ENCODE measurements around the gene JPH2.

The JPH2 gene

DNA sequence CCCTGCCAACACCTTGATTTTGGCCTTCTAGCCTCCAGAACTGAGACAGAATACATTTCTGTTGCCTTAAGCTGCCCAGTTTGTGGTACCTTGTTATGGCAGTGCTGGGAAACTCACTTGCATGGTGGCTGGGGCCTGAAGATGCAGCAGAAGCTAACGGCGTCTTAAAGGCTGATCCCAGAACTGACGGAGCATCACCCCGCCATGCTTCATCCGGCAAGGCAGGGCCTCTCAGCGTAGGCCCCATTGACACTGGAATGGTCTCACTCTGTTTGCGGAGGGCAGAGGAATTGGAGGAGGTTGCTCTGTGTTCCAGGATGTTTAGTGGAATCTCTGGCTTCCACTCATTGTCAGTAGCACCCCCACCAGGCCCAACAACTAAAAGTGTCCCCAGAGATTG lies 102.1 kb downstream of the JPH2 start:
- Histone ChIP-seq H3K4me3 (ENCODE audit: low read length in 2 of 2) (no peak overlapping the region), H3K4me1 (ENCODE audit: control insufficient read depth, insufficient read depth, low read length) (peaks cover 21% of the 10 kb centered on the region), H3K9me3 (ENCODE audit: control insufficient read depth in 2 of 2, low read length in 2 of 2) (no peaks in the 10 kb centered on the region), H3K9ac (ENCODE audit: low read length in 2 of 2) (no peak overlapping the region), H3K27ac (ENCODE audit: low read length) (no peak overlapping the region), H3K36me3 (ENCODE audit: control insufficient read depth in 2 of 2, insufficient read depth in 2 of 2, low read length in 2 of 2) (no peaks in the 10 kb centered on the region), H3K27me3 (ENCODE audit: control insufficient read depth in 1 of 2, insufficient read depth in 2 of 2, low read length in 2 of 2) (no peaks in the 10 kb centered on the region)

DNA sequence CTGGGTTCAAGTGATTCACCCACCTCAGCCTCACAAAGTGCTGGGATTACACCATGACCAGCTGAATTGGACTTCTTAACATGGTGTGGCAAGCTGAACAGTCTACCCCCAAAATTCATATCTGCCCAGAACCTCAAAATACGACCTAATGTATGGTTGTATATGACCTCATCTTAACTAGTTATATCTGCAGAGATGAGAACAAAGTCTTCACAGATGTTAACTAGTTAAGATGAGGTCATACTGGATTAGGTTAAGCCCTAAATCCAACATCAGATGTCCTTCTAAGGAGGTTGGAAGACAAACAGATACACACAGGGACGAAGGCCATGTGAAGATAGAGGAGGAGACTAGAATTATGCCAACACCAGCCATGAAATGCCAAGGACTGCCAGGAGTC lies 102.5 kb downstream of the JPH2 start:
- no peak overlapping the region for H3K9ac ChIP-seq (ENCODE audit: low read length in 2 of 2)
- H3K4me1 ChIP-seq (ENCODE audit: control insufficient read depth, insufficient read depth, low read length), result peaks cover 21% of the 10 kb centered on the region
- no peak overlapping the region for H3K27ac ChIP-seq (ENCODE audit: low read length)
- no peaks in the 10 kb centered on the region for H3K36me3 ChIP-seq (ENCODE audit: control insufficient read depth in 2 of 2, insufficient read depth in 2 of 2, low read length in 2 of 2)
- H3K9me3 ChIP-seq (ENCODE audit: control insufficient read depth in 2 of 2, low read length in 2 of 2), result no peaks in the 10 kb centered on the region
- no peaks in the 10 kb centered on the region for H3K27me3 ChIP-seq (ENCODE audit: control insufficient read depth in 1 of 2, insufficient read depth in 2 of 2, low read length in 2 of 2)
- H3K4me3 ChIP-seq (ENCODE audit: low read length in 2 of 2), result no peak overlapping the region

DNA sequence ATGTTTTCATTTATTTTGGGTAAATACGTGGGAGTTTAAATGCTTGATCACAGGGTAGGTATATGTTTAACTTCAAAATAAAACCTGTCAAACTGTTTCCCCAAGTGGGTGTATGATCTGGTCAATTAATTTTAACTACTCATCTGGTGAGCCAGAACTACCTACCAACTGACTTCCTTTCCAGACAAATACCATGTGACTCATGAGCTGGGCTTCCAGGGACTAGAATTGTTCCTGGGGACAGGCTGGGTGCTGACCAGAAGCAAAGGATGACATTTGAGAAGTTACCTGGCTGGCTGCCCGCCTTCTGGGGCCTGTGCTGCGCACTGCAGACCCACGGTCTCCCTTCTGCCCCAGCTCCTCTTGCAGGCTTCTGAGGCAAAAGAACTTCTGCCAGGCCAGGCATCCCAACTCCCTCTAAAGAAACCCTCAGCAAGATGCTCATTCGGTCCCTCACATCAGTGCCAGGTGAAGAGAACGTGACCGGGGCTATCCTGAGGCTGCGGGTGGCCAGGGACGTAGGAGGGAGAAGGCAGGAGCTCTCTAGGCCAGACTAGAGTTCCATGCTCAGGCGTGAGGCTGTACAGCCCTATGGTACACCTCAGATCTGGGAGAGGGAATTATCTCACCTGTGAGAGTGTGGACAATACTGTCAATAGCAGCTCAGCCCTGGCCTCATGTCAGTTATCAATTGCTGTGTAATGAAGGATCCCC lies 103.6 kb downstream of the JPH2 start:
- peak overlapping the region; percentile 1 for H3K27ac ChIP-seq (ENCODE audit: low read length)
- H3K9me3 ChIP-seq (ENCODE audit: control insufficient read depth in 2 of 2, low read length in 2 of 2), result no peaks in the 10 kb centered on the region
- no peaks in the 10 kb centered on the region for H3K36me3 ChIP-seq (ENCODE audit: control insufficient read depth in 2 of 2, insufficient read depth in 2 of 2, low read length in 2 of 2)
- no peak overlapping the region for H3K4me3 ChIP-seq (ENCODE audit: low read length in 2 of 2)
- no peak overlapping the region for H3K9ac ChIP-seq (ENCODE audit: low read length in 2 of 2)
- no peaks in the 10 kb centered on the region for H3K27me3 ChIP-seq (ENCODE audit: control insufficient read depth in 1 of 2, insufficient read depth in 2 of 2, low read length in 2 of 2)
- H3K4me1 ChIP-seq (ENCODE audit: control insufficient read depth, insufficient read depth, low read length), result peaks cover 21% of the 10 kb centered on the region

DNA sequence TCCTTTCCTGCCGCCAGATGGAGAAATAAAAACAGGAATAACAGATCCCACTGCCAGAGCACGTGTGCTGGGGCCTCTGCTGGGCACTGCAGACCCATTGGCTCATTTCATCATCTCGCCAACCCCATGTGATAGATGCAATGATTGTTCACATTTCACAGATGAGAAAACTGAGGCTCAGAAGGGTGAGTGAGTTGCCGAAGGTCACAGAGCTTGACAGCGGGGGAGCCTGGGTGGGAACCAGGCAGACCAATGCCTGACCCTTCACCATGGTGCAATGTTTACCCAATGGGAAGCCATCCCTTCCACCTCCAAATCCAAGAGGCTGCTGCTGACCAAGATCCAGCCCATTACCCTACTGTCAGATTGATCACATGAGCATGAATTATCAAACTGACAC lies 105.1 kb downstream of the JPH2 start:
- Histone ChIP-seq H3K27me3 (ENCODE audit: control insufficient read depth in 1 of 2, insufficient read depth in 2 of 2, low read length in 2 of 2) (no peaks in the 10 kb centered on the region), H3K4me3 (ENCODE audit: low read length in 2 of 2) (no peak overlapping the region), H3K27ac (ENCODE audit: low read length) (no peak overlapping the region), H3K9ac (ENCODE audit: low read length in 2 of 2) (no peak overlapping the region), H3K4me1 (ENCODE audit: control insufficient read depth, insufficient read depth, low read length) (peaks cover 13% of the 10 kb centered on the region), H3K36me3 (ENCODE audit: control insufficient read depth in 2 of 2, insufficient read depth in 2 of 2, low read length in 2 of 2) (no peaks in the 10 kb centered on the region), H3K9me3 (ENCODE audit: control insufficient read depth in 2 of 2, low read length in 2 of 2) (no peaks in the 10 kb centered on the region)

DNA sequence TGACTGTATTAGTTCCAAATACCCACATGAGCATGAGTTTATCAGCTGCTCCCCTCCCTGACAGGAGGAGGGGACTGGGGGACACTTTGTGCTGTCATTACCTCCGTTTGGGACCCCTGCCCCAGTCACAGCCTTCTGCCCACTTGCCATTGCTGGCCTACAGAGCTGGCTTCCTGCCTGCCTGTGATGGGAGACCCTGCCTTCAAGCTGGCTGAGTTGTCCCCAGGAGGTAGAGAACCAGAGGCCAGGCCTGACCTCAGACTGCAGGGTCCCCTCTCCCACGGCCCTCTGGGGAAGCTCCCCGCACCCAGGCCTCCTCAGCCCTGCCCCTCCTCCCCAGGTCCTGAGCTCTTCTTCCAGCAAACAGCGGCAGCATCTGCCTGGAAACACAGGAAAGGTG lies 105.5 kb downstream of the JPH2 start:
- H3K4me3 ChIP-seq (ENCODE audit: low read length in 2 of 2), result no peak overlapping the region
- no peaks in the 10 kb centered on the region for H3K27me3 ChIP-seq (ENCODE audit: control insufficient read depth in 1 of 2, insufficient read depth in 2 of 2, low read length in 2 of 2)
- H3K27ac ChIP-seq (ENCODE audit: low read length), result no peak overlapping the region
- H3K9ac ChIP-seq (ENCODE audit: low read length in 2 of 2), result no peak overlapping the region
- H3K36me3 ChIP-seq (ENCODE audit: control insufficient read depth in 2 of 2, insufficient read depth in 2 of 2, low read length in 2 of 2), result no peaks in the 10 kb centered on the region
- peaks cover 12% of the 10 kb centered on the region for H3K4me1 ChIP-seq (ENCODE audit: control insufficient read depth, insufficient read depth, low read length)
- no peaks in the 10 kb centered on the region for H3K9me3 ChIP-seq (ENCODE audit: control insufficient read depth in 2 of 2, low read length in 2 of 2)

DNA sequence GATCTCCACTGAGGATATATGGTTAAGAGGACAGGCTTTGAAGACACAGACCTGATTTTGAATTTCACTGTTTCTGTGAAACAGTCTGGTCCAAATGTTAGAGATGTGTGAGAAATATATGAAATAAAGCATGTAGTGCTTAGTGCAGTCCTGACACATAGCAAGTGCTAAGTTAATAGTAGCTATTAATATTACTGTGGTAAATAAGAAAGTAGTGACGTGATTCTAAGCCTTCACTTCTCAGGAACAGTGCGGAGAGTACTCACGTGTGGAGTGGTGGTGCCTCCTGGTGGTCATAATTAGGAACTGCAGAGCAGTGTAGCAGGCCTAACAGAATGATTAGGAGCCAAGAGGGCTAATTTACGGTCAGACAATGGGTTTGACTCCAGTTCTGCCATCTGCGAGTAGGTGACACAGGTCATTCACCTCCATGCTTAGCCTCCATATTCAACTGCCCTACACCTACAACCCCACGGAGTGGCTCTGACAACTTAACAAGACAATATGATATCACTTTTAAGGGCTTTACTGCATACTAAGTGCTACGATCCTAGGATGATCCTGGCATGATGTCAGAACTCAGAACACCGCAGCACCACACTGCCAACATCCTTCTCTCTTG lies 106.2 kb downstream of the JPH2 start:
- no peak overlapping the region for H3K27ac ChIP-seq (ENCODE audit: low read length)
- H3K9me3 ChIP-seq (ENCODE audit: control insufficient read depth in 2 of 2, low read length in 2 of 2), result no peaks in the 10 kb centered on the region
- H3K4me3 ChIP-seq (ENCODE audit: low read length in 2 of 2), result no peak overlapping the region
- H3K27me3 ChIP-seq (ENCODE audit: control insufficient read depth in 1 of 2, insufficient read depth in 2 of 2, low read length in 2 of 2), result no peaks in the 10 kb centered on the region
- peak overlapping the region in 1 of 2 donors; percentile 55 for H3K9ac ChIP-seq (ENCODE audit: low read length in 2 of 2)
- no peaks in the 10 kb centered on the region for H3K36me3 ChIP-seq (ENCODE audit: control insufficient read depth in 2 of 2, insufficient read depth in 2 of 2, low read length in 2 of 2)
- peaks cover 12% of the 10 kb centered on the region for H3K4me1 ChIP-seq (ENCODE audit: control insufficient read depth, insufficient read depth, low read length)

DNA sequence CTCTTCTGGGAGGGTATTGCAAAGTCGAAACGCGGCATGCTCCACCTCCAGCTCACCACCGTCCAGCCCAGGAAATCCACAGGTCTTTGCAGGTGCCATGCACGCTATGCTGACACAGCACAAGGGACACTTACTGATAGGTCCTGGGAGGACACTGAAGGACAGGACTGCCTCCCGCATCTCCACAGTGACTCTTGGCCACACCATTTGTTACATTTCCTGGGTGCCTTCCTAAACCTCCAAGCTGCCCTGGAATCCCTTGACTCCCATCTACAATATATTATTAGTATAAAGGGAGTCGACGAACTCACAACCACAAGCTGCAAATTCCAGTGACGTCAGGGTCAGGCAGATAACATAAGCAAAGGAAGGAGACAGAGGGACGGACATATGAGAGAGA lies 106.9 kb downstream of the JPH2 start:
- H3K27me3 ChIP-seq (ENCODE audit: control insufficient read depth in 1 of 2, insufficient read depth in 2 of 2, low read length in 2 of 2), result no peaks in the 10 kb centered on the region
- H3K9ac ChIP-seq (ENCODE audit: low read length in 2 of 2), result no peak overlapping the region
- peaks cover 13% of the 10 kb centered on the region for H3K4me1 ChIP-seq (ENCODE audit: control insufficient read depth, insufficient read depth, low read length)
- H3K36me3 ChIP-seq (ENCODE audit: control insufficient read depth in 2 of 2, insufficient read depth in 2 of 2, low read length in 2 of 2), result no peaks in the 10 kb centered on the region
- no peak overlapping the region for H3K4me3 ChIP-seq (ENCODE audit: low read length in 2 of 2)
- H3K27ac ChIP-seq (ENCODE audit: low read length), result no peak overlapping the region
- no peaks in the 10 kb centered on the region for H3K9me3 ChIP-seq (ENCODE audit: control insufficient read depth in 2 of 2, low read length in 2 of 2)

DNA sequence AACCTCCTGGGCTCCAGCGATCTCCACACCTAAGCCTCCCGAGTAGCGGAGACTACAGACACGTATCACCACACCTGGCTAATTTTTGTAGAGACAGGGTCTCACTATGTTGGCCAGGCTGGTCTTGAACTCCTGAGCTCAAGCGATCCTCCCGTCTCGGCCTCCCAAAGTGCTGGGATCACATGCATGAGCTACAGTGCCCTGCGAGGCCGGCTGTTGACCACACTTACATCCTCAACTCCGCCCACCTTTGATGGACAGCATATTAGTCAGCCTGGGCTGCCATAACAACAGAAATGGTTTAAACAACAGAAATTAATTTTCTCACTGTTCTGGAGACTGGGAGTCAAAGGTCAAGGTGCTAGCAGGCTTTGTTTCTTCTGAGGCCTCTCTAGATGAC lies 107.7 kb downstream of the JPH2 start:
- Histone ChIP-seq H3K4me3 (ENCODE audit: low read length in 2 of 2) (no peak overlapping the region), H3K36me3 (ENCODE audit: control insufficient read depth in 2 of 2, insufficient read depth in 2 of 2, low read length in 2 of 2) (no peaks in the 10 kb centered on the region), H3K27me3 (ENCODE audit: control insufficient read depth in 1 of 2, insufficient read depth in 2 of 2, low read length in 2 of 2) (no peaks in the 10 kb centered on the region), H3K9ac (ENCODE audit: low read length in 2 of 2) (no peak overlapping the region), H3K9me3 (ENCODE audit: control insufficient read depth in 2 of 2, low read length in 2 of 2) (no peaks in the 10 kb centered on the region), H3K27ac (ENCODE audit: low read length) (no peak overlapping the region), H3K4me1 (ENCODE audit: control insufficient read depth, insufficient read depth, low read length) (peaks cover 16% of the 10 kb centered on the region)

DNA sequence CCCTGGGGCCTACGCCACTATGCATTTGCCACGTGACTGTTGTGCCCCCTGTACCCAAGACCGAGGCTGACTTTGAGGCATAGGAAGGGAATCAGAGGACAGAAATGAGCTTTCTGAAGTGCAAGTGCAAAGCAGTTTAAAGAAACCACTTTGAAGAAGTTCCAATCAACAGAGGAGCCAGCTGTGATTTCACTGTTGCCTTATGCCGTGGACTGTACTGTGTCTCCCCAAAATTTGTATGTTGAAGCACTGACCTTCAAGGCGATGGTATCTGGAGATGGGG lies 111.1 kb downstream of the JPH2 start:
- Histone ChIP-seq H3K27ac (ENCODE audit: low read length) (no peak overlapping the region), H3K4me3 (ENCODE audit: low read length in 2 of 2) (no peak overlapping the region), H3K9me3 (ENCODE audit: control insufficient read depth in 2 of 2, low read length in 2 of 2) (no peaks in the 10 kb centered on the region), H3K9ac (ENCODE audit: low read length in 2 of 2) (no peak overlapping the region), H3K27me3 (ENCODE audit: control insufficient read depth in 1 of 2, insufficient read depth in 2 of 2, low read length in 2 of 2) (no peaks in the 10 kb centered on the region), H3K4me1 (ENCODE audit: control insufficient read depth, insufficient read depth, low read length) (peaks cover 12% of the 10 kb centered on the region), H3K36me3 (ENCODE audit: control insufficient read depth in 2 of 2, insufficient read depth in 2 of 2, low read length in 2 of 2) (no peaks in the 10 kb centered on the region)

DNA sequence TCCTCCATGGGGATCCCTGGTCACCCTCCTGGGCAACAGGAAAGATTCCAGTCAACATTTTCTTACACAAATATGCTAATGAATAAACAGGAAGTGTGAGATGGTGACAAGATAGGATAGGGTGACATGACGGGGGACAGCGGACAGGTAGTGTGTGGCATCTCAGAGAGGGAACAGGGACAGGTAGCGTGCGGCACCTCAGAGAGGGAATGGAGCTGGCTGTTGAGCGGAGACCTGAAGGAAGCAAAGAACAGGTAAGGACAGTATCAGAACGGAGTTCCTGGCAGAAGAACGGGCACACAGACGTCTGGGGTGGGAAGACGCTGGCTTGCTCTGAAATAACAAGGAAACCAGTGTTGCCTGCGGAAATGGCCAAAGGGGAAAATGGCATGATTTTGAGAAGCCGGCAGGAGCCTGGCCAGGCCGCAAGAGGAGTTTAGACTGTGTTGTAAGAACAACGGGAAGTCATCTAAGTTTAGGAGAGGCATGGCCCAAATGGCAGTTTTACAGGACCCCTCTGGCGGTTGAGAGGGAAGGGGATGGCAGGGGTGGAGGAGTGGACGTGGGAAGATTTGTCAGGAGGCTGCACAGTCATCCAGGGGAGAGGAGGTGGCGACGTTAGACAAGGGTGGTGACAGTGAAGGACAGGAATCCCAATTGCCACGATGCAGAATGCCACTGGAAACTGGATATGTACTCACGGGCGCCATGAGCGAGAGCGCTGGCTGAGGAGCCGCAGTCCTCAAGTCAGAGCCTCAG lies 111.6 kb downstream of the JPH2 start:
- H3K36me3 ChIP-seq (ENCODE audit: control insufficient read depth in 2 of 2, insufficient read depth in 2 of 2, low read length in 2 of 2), result no peaks in the 10 kb centered on the region
- no peak overlapping the region for H3K9ac ChIP-seq (ENCODE audit: low read length in 2 of 2)
- H3K4me1 ChIP-seq (ENCODE audit: control insufficient read depth, insufficient read depth, low read length), result peaks cover 8% of the 10 kb centered on the region
- peak overlapping the region; percentile 41 for H3K27ac ChIP-seq (ENCODE audit: low read length)
- H3K4me3 ChIP-seq (ENCODE audit: low read length in 2 of 2), result no peak overlapping the region
- no peaks in the 10 kb centered on the region for H3K27me3 ChIP-seq (ENCODE audit: control insufficient read depth in 1 of 2, insufficient read depth in 2 of 2, low read length in 2 of 2)
- no peaks in the 10 kb centered on the region for H3K9me3 ChIP-seq (ENCODE audit: control insufficient read depth in 2 of 2, low read length in 2 of 2)

Measured in stomach smooth muscle (tissue), 2 donors.